OCI-LY7 (cell line): ENCODE measurements around the gene ENTPD6.
"Not testable (repeated sequence)": the region's sequence is repeated elsewhere in the genome, so short reads cannot be mapped to it uniquely, and the experiment has no call there.

ENCODE experiments used
- EZH2phosphoT487 ChIP-seq: fragments of 200-600 bp; sonication (generic); IDR thresholded peaks from 2 replicates; pipeline ENCODE4 v1.6.1; 2018; ENCODE audit warnings: low read depth, borderline replicate concordance, mild to moderate bottlenecking, mixed run types, antibody characterized with exemption, low read length, moderate library complexity, mixed read lengths
- TF ChIP-seq, protein P1 (sequence below): fragments of 200-600 bp; sonication (generic); conservative IDR thresholded peaks from 2 replicates; pipeline ENCODE4 v1.5.1; 2014; ENCODE audit warnings: mild to moderate bottlenecking, antibody characterized with exemption, low read length, moderate library complexity, mixed read lengths

DNA sequence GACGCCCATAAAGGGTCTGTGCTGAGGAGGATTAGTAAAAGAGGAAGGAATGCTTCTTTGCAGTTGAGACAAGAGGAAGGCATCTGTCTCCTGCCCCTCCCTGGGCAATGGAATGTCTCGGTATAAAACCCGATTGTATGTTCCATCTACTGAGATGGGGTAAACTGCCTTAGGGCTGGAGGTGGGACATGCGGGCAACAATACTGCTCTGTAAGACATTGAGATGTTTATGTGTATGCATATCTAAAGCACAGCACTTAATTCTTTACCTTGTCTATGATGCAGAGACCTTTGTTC, 46.1 kb downstream of the ENTPD6 start:
- TF ChIP-seq, protein P1, sequence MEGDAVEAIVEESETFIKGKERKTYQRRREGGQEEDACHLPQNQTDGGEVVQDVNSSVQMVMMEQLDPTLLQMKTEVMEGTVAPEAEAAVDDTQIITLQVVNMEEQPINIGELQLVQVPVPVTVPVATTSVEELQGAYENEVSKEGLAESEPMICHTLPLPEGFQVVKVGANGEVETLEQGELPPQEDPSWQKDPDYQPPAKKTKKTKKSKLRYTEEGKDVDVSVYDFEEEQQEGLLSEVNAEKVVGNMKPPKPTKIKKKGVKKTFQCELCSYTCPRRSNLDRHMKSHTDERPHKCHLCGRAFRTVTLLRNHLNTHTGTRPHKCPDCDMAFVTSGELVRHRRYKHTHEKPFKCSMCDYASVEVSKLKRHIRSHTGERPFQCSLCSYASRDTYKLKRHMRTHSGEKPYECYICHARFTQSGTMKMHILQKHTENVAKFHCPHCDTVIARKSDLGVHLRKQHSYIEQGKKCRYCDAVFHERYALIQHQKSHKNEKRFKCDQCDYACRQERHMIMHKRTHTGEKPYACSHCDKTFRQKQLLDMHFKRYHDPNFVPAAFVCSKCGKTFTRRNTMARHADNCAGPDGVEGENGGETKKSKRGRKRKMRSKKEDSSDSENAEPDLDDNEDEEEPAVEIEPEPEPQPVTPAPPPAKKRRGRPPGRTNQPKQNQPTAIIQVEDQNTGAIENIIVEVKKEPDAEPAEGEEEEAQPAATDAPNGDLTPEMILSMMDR, result not testable (repeated sequence)
- TF ChIP-seq EZH2phosphoT487, result not testable (repeated sequence)
